ENCODE measurements around the gene COL23A1.

GRCh38 chr5:178520851-178521250 is 69.3 kb downstream of the COL23A1 start:
- TF ChIP-seq, protein P1, sequence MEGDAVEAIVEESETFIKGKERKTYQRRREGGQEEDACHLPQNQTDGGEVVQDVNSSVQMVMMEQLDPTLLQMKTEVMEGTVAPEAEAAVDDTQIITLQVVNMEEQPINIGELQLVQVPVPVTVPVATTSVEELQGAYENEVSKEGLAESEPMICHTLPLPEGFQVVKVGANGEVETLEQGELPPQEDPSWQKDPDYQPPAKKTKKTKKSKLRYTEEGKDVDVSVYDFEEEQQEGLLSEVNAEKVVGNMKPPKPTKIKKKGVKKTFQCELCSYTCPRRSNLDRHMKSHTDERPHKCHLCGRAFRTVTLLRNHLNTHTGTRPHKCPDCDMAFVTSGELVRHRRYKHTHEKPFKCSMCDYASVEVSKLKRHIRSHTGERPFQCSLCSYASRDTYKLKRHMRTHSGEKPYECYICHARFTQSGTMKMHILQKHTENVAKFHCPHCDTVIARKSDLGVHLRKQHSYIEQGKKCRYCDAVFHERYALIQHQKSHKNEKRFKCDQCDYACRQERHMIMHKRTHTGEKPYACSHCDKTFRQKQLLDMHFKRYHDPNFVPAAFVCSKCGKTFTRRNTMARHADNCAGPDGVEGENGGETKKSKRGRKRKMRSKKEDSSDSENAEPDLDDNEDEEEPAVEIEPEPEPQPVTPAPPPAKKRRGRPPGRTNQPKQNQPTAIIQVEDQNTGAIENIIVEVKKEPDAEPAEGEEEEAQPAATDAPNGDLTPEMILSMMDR (conservative IDR thresholded peaks at IDR 0.05; ENCODE audit: low read depth, low read length), result no peak
- no peak for TF ChIP-seq EZH2 (IDR thresholded peaks at IDR 0.05; ENCODE audit: borderline replicate concordance, low read depth, low read length, poor library complexity, severe bottlenecking)
